ENCODE measurements around the gene HES5.

DNA sequence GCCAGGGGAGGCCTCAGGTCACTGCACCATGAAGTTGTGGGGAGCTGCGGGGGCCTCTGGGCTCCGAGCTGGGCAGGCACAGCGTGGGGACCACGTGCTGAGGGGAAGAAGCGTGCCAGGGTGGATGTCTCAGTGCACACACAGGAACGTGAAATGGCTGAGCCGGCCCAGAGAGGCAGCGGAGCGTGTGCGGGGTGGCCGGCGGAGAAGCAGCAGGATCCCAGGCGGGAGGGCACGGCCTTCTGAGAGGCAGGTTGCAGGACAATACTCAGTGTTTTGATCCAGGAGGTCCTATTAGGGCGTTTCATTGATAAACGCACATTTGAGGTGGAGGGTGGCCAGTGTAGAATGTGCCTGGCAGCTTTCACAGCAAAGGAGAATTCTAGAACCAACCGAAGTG, 39.0 kb upstream of the HES5 start:
- TF ChIP-seq MYC (IDR thresholded peaks at IDR 0.05; ENCODE audit: low read depth, low read length) (no peak), EZH2 (IDR thresholded peaks at IDR 0.05; ENCODE audit: borderline replicate concordance, low read depth, low read length, severe bottlenecking) (no peak), POLR2A (IDR thresholded peaks at IDR 0.05; ENCODE audit: low read depth, low read length) (no peak), POLR2AphosphoS5 (IDR thresholded peaks at IDR 0.05; ENCODE audit: insufficient read depth, low read depth, low read length) (no peak), JUN (IDR thresholded peaks at IDR 0.05; ENCODE audit: borderline replicate concordance, insufficient read depth, insufficient read length, low read depth) (no peak), GATA2 (IDR thresholded peaks at IDR 0.05; ENCODE audit: insufficient read depth, insufficient read length, low read depth, low read length) (no peak), FOS (IDR thresholded peaks at IDR 0.05; ENCODE audit: borderline replicate concordance, insufficient read depth, low read length) (no peak)
- TF ChIP-seq, protein P1, sequence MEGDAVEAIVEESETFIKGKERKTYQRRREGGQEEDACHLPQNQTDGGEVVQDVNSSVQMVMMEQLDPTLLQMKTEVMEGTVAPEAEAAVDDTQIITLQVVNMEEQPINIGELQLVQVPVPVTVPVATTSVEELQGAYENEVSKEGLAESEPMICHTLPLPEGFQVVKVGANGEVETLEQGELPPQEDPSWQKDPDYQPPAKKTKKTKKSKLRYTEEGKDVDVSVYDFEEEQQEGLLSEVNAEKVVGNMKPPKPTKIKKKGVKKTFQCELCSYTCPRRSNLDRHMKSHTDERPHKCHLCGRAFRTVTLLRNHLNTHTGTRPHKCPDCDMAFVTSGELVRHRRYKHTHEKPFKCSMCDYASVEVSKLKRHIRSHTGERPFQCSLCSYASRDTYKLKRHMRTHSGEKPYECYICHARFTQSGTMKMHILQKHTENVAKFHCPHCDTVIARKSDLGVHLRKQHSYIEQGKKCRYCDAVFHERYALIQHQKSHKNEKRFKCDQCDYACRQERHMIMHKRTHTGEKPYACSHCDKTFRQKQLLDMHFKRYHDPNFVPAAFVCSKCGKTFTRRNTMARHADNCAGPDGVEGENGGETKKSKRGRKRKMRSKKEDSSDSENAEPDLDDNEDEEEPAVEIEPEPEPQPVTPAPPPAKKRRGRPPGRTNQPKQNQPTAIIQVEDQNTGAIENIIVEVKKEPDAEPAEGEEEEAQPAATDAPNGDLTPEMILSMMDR (IDR thresholded peaks at IDR 0.05; ENCODE audit: extremely low read depth in 1 of 2, insufficient read depth in 1 of 2, low read depth in 1 of 2, low read length in 2 of 2), result no peak
- TF ChIP-seq, protein P2, sequence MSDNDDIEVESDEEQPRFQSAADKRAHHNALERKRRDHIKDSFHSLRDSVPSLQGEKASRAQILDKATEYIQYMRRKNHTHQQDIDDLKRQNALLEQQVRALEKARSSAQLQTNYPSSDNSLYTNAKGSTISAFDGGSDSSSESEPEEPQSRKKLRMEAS (IDR thresholded peaks at IDR 0.05; ENCODE audit: insufficient read depth, insufficient read length), result no peak

Data from endothelial cell of umbilical vein (primary cell).